Spleen (tissue), 7 donors: ENCODE measurements around the gene KPNA6.
A peak's percentile ranks its signal among the peaks of the same experiment; 100 is the strongest.

Source experiments
- CTCF ChIP-seq, 11 experiments: fragments of 200-600 bp in 7 of 11; fragments of 450-650 bp in 4 of 11; sonication (generic) in 4 of 11; IDR thresholded peaks in 8 of 11; conservative IDR thresholded peaks in 3 of 11; 1 replicate in 7 of 11; 2 replicates in 4 of 11; pipeline versions ENCODE4 v1.4.0 to v1.8.0; 2016 to 2021; ENCODE audit warnings: antibody characterized with exemption in 11 of 11, inconsistent platforms in 4 of 11, mild to moderate bottlenecking in 1 of 11
- POLR2A ChIP-seq, 3 donors: fragments of 450-650 bp; IDR thresholded peaks; one replicate each; pipeline ENCODE4 v1.5.1; 2017; ENCODE audit warnings: antibody characterized with exemption in 3 of 3, mild to moderate bottlenecking in 1 of 3
- POLR2AphosphoS5 ChIP-seq, 3 donors: sonication (generic); formaldehyde crosslinking; IDR thresholded peaks; one replicate each; pipeline ENCODE4 v1.5.1; 2017; ENCODE audit warnings: antibody characterized with exemption in 3 of 3
- donor health status: DM: no; HTN: no; CAD: no; lungs with moderate emphysema.
- donor health status: DM: no; HTN: no; CAD: no.
- donor health status: DM: no; HTN: no; CAD: no.

DNA sequence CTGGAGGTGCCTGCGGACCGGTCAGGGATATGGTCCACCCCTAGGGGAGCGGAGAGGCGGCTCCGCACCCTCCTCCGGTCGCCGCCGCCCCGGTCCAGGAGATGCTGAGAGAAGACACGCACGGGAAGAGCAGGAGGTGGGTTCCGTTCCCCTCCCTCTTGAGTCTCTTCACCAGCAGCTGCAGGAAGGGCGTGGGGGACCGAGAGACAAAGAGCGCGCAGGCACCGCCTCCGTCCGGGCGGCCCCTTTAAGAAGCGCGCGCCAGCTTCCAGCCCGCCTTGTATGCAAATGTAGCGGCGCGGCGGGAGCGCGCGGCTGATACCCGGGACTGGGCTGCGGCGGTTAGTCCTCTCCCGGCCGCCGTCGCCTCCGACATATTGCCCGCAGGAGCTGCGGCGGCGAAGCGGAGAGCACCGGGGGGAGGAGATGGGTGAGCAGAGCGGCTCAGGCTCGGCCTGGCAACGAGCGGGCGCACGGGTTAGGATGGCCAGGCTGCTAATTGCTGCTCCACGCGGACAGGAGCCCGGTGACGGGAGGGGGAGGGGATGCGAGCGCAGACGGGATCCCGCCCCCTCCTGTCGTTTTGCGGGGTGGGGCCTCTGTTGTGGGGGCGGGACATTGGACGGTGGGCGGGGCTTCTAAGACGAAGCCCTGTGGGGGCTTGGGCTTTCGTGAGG lies 35.1 kb upstream of the KPNA6 start, which contains the start of gene TMEM39B:
- TF ChIP-seq CTCF (IDR thresholded peaks at IDR 0.05 in 8 of 11, conservative IDR thresholded peaks at IDR 0.05 in 3 of 11) (peak in 2 of 11 experiments; percentile 8 to 20), POLR2AphosphoS5 (IDR thresholded peaks at IDR 0.05) (peak; percentile 91 to 97 (median 93)), POLR2A (IDR thresholded peaks at IDR 0.05) (no peak)
